ENCODE data around the gene ZNF346. TPM values are rescaled to one million over a fixed set of nuclear protein-coding genes. Genes with fewer than 3 reads are reported as not detected.
A peak's percentile ranks its signal among the peaks of the same experiment; 100 is the strongest.

Gene ZNF346
- total and polyA plus RNA-seq, 3 donors from 2014 or later, result 19.2 to 31.7 (median 31.1) TPM

DNA sequence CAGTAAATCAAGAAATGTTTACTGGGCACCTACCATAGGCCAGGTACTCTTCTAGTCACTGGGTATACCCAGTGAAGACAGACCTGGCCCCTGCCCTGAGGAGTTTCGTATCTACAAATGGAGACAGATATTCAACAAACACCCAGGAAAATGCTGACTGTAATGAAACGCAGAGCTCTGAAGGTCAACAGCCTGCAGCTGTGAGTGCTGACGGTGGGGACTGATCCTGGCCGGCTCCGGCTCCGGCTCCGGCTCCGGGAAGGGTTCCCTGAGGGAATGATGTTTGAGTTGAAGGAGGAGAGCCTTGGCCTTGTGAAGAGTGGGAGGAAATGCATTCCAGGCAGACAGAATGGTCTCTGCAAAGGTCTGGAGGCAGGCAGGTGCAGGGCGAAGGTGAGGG, 87.3 kb downstream of the ZNF346 start:
- Histone ChIP-seq H3K4me1 (peaks cover 16% of the 10 kb centered on the region), H3K27me3 (no peaks in the 10 kb centered on the region), H3K9me3 (no peaks in the 10 kb centered on the region), H3K27ac (no peak overlapping the region), H3K36me3 (ENCODE audit: low read depth, missing control alignments) (no peaks in the 10 kb centered on the region), H3K4me3 (no peak overlapping the region)
- no peak for TF ChIP-seq POLR2A (IDR thresholded peaks at IDR 0.05)
- TF ChIP-seq, protein P1, sequence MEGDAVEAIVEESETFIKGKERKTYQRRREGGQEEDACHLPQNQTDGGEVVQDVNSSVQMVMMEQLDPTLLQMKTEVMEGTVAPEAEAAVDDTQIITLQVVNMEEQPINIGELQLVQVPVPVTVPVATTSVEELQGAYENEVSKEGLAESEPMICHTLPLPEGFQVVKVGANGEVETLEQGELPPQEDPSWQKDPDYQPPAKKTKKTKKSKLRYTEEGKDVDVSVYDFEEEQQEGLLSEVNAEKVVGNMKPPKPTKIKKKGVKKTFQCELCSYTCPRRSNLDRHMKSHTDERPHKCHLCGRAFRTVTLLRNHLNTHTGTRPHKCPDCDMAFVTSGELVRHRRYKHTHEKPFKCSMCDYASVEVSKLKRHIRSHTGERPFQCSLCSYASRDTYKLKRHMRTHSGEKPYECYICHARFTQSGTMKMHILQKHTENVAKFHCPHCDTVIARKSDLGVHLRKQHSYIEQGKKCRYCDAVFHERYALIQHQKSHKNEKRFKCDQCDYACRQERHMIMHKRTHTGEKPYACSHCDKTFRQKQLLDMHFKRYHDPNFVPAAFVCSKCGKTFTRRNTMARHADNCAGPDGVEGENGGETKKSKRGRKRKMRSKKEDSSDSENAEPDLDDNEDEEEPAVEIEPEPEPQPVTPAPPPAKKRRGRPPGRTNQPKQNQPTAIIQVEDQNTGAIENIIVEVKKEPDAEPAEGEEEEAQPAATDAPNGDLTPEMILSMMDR (IDR thresholded peaks at IDR 0.05), result no peak
- WGBS, 2 donors, result 32 to 41% methylated on average over 9 of the region's 9 CpGs
- peak; percentile 64 for DNase-seq
- intact Hi-C loops (cut with DNase I; ENCODE audit: low total_unique reads), result loop anchor here (10.0 kb wide), 1 partner anchor 195 kb away; the partner anchor contains the start of genes PRELID1 and RAB24

DNA sequence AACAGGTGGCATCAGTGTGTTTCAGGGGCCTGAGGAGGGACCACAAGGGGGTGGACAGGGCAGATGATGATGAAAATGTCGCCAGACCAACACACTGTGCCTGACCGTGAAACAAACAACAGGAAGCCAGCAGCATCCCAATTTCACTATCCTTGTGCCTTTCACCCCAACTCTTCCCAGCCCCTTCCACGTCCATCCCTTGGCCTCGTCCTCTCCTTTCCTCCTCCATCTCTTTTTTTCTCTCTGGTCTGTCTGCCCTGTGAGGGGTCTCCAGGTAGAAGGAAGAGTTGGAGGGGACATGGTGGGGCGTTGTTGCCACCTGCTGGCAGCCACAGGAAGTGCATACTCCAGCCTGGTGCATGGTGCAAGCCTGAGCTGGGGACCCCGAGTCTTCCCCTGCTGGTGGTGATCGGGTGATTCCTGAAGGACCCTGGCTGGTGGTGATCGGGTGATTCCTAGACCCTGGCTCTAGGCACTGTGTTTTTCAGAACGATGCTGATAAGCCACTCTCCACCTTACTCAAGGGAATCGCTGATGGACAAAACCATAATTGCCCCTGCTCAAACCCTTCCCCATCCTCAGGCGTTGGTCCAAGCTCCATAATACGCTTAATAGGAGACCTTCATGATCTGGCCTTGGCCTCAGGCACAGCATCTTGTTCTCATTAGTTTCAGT, 89.4 kb downstream of the ZNF346 start:
- Histone ChIP-seq H3K4me1 (peaks cover 17% of the 10 kb centered on the region), H3K36me3 (ENCODE audit: low read depth, missing control alignments) (no peaks in the 10 kb centered on the region), H3K4me3 (no peak overlapping the region), H3K9me3 (no peaks in the 10 kb centered on the region), H3K27ac (no peak overlapping the region), H3K27me3 (no peaks in the 10 kb centered on the region)
- TF ChIP-seq, protein P1 (IDR thresholded peaks at IDR 0.05), result peak; percentile 91 to 93 (median 91)
- TF ChIP-seq POLR2A (IDR thresholded peaks at IDR 0.05), result no peak
- peak; percentile 77 for DNase-seq
- intact Hi-C loops (cut with DNase I; ENCODE audit: low total_unique reads), result loop anchor here (10.0 kb wide), 1 partner anchor 193 kb away; the partner anchor contains the start of genes PRELID1 and RAB24
- WGBS, 2 donors, result 37 to 60% methylated on average over 6 to 12 of the region's 12 CpGs

DNA sequence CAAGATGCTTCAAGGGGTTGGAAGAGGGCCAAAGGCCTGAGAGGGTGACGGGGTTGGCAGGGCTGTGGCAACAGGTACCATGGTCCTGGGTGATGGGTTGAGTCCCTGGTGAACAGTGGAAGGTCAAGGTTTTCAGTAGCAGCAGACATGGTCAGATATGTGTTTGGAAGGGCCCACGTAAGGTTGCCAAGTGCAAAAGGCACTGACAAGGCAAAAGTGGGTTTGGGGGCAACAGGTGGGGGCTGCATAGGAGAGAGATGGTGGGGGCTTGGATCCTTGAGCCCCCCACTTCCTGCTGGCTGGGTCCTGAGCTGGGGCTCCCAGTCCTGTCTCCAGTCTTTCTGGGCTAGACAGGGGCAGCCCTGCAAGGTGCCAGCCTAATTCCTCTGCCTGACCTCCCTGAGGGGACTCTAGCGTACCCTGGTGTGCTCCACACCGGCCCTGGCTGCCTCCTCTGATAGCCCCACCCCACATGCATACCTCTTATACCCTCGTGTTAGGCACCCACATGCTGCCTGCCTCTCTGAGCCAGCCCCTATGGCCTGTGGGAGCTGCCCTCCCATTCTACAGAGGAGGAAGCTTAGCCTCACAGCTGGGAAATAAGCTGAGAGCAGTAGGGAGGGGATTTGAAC, 90.2 kb downstream of the ZNF346 start:
- WGBS, 2 donors, result 64 to 81% methylated on average over 2 to 5 of the region's 5 CpGs
- Histone ChIP-seq H3K4me3 (no peak overlapping the region), H3K36me3 (ENCODE audit: low read depth, missing control alignments) (no peaks in the 10 kb centered on the region), H3K9me3 (no peaks in the 10 kb centered on the region), H3K4me1 (peaks cover 20% of the 10 kb centered on the region), H3K27ac (no peak overlapping the region), H3K27me3 (no peaks in the 10 kb centered on the region)
- intact Hi-C loops (cut with DNase I; ENCODE audit: low total_unique reads), result loop anchor here (10.0 kb wide), 1 partner anchor 192 kb away; the partner anchor contains the start of genes PRELID1 and RAB24
- DNase-seq, result no peak
- TF ChIP-seq, protein P1 (IDR thresholded peaks at IDR 0.05), result no peak
- TF ChIP-seq POLR2A (IDR thresholded peaks at IDR 0.05), result no peak

DNA sequence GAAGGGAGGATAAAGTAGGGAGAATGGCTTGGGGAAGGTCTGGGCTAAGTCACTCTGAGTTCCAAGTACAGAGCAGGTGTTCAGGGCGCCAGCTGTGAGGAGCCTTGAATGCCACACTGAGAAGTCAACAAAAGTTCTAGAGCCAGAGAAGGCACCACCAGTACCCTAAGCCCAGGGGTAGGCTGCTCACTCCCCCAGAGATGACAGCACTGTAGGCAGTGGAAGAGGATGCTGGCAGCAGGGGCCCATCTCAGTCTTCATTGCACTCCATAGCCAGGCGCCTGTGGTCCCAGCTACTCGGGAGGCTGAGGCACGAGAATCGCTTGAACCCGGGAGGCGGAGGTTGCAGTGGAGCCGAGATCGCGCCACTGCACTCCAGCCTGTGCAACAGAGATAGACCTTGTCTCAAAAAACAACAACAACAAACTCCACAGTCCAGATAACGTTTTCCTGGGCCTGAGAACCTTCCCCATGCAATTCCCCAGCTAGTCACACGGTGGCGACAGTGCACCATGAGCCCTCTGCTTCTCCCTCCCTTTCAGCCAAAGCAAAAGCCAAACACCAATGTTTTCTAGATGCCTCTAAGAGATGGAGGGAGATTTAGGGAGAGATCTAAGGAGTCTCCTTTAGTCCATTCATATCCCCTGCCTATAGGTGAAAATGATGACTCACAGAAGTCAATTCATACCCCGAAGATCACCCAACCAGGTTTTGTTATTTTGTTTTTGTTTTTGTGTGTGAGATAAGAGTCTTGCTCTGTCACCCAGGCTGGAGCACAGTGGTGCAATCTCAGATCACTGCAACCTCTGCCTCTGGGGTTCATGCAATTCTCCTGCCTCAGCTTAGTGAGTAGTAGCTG, 91.3 kb downstream of the ZNF346 start:
- H3K4me3 ChIP-seq, result no peak overlapping the region

More for the DNA sequence above, 91.3 kb downstream of the ZNF346 start:
- Histone ChIP-seq H3K27me3 (no peaks in the 10 kb centered on the region), H3K4me1 (peaks cover 20% of the 10 kb centered on the region), H3K27ac (no peak overlapping the region), H3K36me3 (ENCODE audit: low read depth, missing control alignments) (no peaks in the 10 kb centered on the region), H3K9me3 (no peaks in the 10 kb centered on the region)
- peak; percentile 86 for DNase-seq
- TF ChIP-seq, protein P1 (IDR thresholded peaks at IDR 0.05), result peak; percentile 80 to 97 (median 97)
- TF ChIP-seq POLR2A (IDR thresholded peaks at IDR 0.05), result no peak
- WGBS, 2 donors, result 20 to 21% methylated on average over 14 of the region's 14 CpGs
- intact Hi-C loops (cut with DNase I; ENCODE audit: low total_unique reads), result loop anchor here (10.0 kb wide), 1 partner anchor 191 kb away; the partner anchor contains the start of genes PRELID1 and RAB24

All from testis (tissue), 3 donors.